IgD-negative memory B cell (primary cell): Measurements from ENCODE around the gene ARL5B. TPM values are rescaled to one million over a fixed set of nuclear protein-coding genes. Genes with fewer than 3 reads are reported as not detected.

Source experiments
- H3K27ac Mint-ChIP-seq, 3 donors: one replicate each; pipeline ENCODE4 v1.8.0; 2020 to 2022; ENCODE audit warnings: mild to moderate bottlenecking in 3 of 3, mixed read lengths in 3 of 3, moderate library complexity in 1 of 3
- H3K27me3 Mint-ChIP-seq: one replicate; pipeline ENCODE4 v1.8.0; 2021; ENCODE audit warnings: mixed read lengths
- H3K36me3 Mint-ChIP-seq: one replicate; pipeline ENCODE4 v1.8.0; 2020; ENCODE audit warnings: mild to moderate bottlenecking, mixed read lengths
- H3K4me1 Mint-ChIP-seq, 3 donors: one replicate each; pipeline ENCODE4 v1.8.0; 2020 to 2022; ENCODE audit warnings: mixed read lengths in 3 of 3, mild to moderate bottlenecking in 1 of 3
- H3K4me3 Mint-ChIP-seq, 4 donors: one replicate each; pipeline ENCODE4 v1.8.0; 2020 to 2022; ENCODE audit warnings: mild to moderate bottlenecking in 4 of 4, mixed read lengths in 4 of 4, moderate library complexity in 3 of 4
- H3K9me3 Mint-ChIP-seq, 3 donors: one replicate each; pipeline ENCODE4 v1.8.0; 2020 to 2021; ENCODE audit warnings: mixed read lengths in 3 of 3, mild to moderate bottlenecking in 1 of 3
- polyA plus RNA-seq: library from polyadenylated mRNA; unstranded; fragments of 300-500 nt; fragmentation: Illumina TruSeq; gene quantifications from one replicate; pipeline ENCODE4 v1.2.3, GENCODE V29; 2021

The ARL5B gene
- polyA plus RNA-seq, 1 donor from 2014 or later: 1.6 TPM

DNA sequence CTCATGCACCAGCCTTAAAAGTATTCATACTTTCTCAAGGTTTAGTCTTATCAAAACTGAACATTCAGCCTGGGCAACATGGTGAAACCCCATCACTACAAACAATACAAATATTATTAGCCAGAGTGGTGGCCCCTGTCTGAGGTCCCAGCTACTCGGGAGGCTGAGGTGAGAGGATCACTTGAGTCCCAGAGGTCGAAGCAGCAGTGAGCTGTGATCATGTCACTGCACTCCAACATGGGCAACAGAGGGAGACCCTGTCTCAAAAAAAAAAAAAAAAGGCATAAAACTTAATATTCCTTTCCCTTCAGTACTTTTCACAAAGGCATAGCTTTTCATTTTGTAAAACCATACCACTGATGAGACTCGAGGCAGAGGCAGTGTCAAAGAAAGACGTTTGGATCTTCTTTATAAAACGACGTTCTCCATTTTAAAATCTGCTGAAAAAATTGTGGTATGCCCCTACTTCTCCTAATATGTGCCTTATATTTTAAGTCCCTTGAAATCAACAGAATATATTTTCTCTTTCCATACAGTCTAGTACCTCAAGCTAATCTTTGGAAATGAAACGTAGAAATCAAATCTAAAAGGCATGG is 9.8 kb upstream of the ARL5B start:
- Mint-ChIP-seq H3K4me3 (peak overlapping the region; percentile 21 to 98 (median 84)), H3K27ac (peak overlapping the region in 1 of 3 donors; percentile 99), H3K4me1 (peaks cover 19 to 37% (median 31%) of the 10 kb centered on the region in 3 donors), H3K36me3 (peaks cover 5% of the 10 kb centered on the region), H3K27me3 (no peaks in the 10 kb centered on the region), H3K9me3 (no peaks in the 10 kb centered on the region)

DNA sequence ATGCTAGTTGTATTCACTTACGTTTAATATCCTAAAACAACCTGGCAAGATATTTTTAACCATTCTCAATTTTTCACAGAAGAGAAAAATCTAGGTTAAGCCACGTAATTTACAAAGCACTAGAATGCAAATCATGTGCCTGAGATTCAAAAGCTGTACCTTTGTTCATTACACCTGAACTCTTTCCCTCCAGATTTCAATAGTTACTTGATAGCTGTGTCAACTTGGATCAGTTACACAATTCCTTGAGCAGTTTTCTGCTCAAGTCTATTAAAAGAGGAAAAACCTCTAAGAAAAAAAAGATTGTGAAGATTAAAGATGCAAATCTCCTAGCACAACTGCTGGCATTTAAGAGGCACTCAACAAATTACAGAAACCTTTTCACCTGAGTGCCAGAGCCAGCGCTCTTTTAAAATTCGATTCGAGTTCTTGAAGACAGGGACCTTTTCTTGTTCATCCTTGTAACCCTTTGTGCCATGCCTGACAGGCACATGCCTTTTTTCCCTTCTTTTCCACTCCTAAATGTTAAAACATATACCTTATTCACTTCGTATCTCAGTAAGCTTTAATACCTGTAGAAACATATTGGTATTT is 8.7 kb upstream of the ARL5B start:
- Mint-ChIP-seq H3K4me1 (peaks cover 19 to 38% (median 31%) of the 10 kb centered on the region in 3 donors), H3K36me3 (peaks cover 7% of the 10 kb centered on the region), H3K9me3 (no peaks in the 10 kb centered on the region), H3K27ac (peak overlapping the region; percentile 97 to 99 (median 98)), H3K27me3 (no peaks in the 10 kb centered on the region), H3K4me3 (peak overlapping the region; percentile 95 to 99 (median 98))

GRCh38 chr10:18651324-18652007 is 7.8 kb upstream of the ARL5B start, which contains the start of gene NSUN6:
Gene NSUN6, minus strand, starts transcription at chr10:18651587. Its CDS starts 384 bp downstream, at chr10:18651203.
- Mint-ChIP-seq H3K4me1 (peaks cover 19 to 44% (median 31%) of the 10 kb centered on the region in 3 donors), H3K27ac (peak within 1 kb of the TSS; percentile 97 to 99 (median 98))

DNA sequence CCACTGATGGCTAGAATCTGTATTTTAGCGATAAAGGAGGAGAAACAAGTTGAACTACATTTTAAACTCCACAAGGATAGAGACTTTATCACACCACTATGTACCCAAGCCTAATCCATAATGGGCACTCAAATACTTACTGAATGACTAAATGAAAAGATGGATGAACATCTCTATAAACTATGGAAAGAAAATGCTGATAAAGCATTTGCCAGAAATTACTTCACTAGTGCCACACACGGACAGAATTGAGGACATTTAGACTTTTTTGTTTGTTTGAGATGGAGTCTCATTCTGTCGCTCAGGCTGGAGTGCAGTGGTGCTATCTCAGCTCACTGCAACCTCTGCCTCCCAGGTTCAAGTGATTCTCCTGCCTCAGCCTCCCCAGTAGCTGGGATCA is 6.1 kb upstream of the ARL5B start:
- H3K27me3 Mint-ChIP-seq: no peaks in the 10 kb centered on the region
- H3K4me3 Mint-ChIP-seq: peak overlapping the region in 1 of 4 donors; percentile 98
- peak overlapping the region in 1 of 3 donors; percentile 98 for H3K27ac Mint-ChIP-seq
- peaks cover 21 to 42% (median 34%) of the 10 kb centered on the region in 3 donors for H3K4me1 Mint-ChIP-seq
- no peaks in the 10 kb centered on the region for H3K9me3 Mint-ChIP-seq
- H3K36me3 Mint-ChIP-seq: peaks cover 4% of the 10 kb centered on the region

More at GRCh38 chr10:18651324-18652007, 7.8 kb upstream of the ARL5B start, which contains the start of gene NSUN6:
- Mint-ChIP-seq H3K9me3 (no peaks in the 10 kb centered on the region), H3K4me3 (peak within 1 kb of the TSS; percentile 95 to 99 (median 98)), H3K36me3 (peaks cover 4% of the 10 kb centered on the region), H3K27me3 (no peaks in the 10 kb centered on the region)

GRCh38 chr10:18656724-18657123 is 2.5 kb upstream of the ARL5B start:
- Mint-ChIP-seq H3K4me3 (no peak overlapping the region), H3K9me3 (no peaks in the 10 kb centered on the region), H3K4me1 (peaks cover 31 to 40% (median 33%) of the 10 kb centered on the region in 3 donors), H3K36me3 (peaks cover 4% of the 10 kb centered on the region), H3K27ac (no peak overlapping the region), H3K27me3 (no peaks in the 10 kb centered on the region)

DNA sequence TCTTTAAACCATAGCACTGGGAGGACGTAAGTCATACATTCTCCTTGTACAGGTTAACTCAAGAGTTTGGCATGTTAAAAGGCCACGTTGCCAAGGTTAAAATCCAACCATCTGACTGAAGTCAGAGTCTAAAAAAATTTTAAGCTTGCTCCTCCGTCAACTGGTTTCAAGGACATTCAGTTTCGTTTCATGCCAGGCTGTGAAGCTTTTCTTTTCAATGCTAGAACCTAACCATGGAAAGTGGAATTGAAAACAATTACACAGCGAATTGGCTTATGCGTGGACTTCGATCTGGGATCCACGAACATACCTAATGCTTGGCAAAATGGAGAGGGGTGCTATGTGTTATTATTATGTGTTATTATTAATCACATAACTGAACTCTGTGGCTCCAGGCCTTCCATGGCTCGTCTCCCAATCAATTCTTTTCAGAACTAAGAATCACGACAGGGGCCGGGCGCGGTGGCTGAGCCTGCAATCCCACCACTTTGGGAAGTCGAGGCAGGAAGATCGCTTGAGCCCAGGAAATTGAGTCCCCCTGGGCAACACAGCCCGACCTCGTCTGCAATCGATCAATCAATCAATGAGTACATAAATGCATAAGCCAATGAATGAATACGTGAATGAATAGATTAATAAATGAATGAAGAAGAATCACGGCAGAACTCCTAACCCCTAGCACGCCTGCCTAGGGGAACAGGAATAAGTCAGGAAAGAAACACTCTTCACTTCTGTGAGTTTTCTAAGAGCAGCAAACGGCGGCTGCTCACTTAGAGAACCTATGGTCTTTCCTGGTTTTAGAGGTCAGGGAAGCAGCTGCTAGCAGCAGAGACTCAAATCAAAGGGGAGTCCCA is 733 bp upstream of the ARL5B start:
- Mint-ChIP-seq H3K36me3 (peaks cover 4% of the 10 kb centered on the region), H3K4me1 (peaks cover 27 to 41% (median 30%) of the 10 kb centered on the region in 3 donors), H3K4me3 (peak overlapping the region; percentile 95 to 100 (median 99)), H3K27ac (peak overlapping the region; percentile 98 to 99 (median 99)), H3K9me3 (no peaks in the 10 kb centered on the region), H3K27me3 (no peaks in the 10 kb centered on the region)

DNA sequence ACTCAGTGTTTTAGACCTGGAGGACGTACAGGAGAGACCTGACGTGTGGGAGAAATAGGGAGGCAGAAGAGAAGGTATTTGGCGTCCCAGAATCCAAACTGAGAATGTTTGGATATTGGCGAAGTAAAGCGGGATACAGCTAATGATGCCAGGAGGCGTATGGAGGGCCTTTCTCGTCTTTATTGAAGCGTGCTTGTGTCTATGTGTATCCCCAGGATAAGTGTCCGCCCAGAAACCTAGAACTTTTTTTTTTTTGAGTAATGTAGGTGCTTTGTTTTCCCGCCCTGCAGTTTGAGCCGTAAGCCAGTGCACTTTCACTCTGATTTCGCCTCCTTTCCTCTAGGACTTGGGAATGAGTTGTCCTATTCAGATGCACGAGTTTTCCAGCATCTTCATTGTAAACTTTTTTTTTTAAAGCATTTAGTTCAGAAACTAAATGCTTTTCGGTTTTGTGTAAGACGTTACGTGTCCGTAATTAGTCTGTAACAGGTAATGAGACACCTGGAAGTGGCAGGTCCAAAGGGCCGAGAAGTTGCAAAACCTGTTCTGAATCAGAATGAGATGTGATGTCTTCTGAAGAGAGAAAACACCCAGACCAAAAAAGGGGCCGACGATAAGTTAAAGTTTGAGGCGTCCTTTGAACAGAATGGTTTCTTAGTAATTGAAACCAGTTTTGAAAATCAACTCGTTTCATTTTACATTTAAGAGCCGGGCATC is 746 bp downstream of the ARL5B start:
- peaks cover 27 to 41% (median 30%) of the 10 kb centered on the region in 3 donors for H3K4me1 Mint-ChIP-seq
- H3K27ac Mint-ChIP-seq: peak overlapping the region; percentile 99
- peaks cover under 1% of the 10 kb centered on the region for H3K36me3 Mint-ChIP-seq
- H3K9me3 Mint-ChIP-seq: no peaks in the 10 kb centered on the region
- no peaks in the 10 kb centered on the region for H3K27me3 Mint-ChIP-seq
- H3K4me3 Mint-ChIP-seq: peak overlapping the region; percentile 95 to 100 (median 99)

- no peaks in the 10 kb centered on the region for H3K9me3 Mint-ChIP-seq
- H3K36me3 Mint-ChIP-seq: no peaks in the 10 kb centered on the region
- H3K4me1 Mint-ChIP-seq: peaks cover 32 to 44% (median 35%) of the 10 kb centered on the region in 3 donors
- peak overlapping the region; percentile 49 to 95 (median 60) for H3K4me3 Mint-ChIP-seq
- H3K27me3 Mint-ChIP-seq: no peaks in the 10 kb centered on the region
- H3K27ac Mint-ChIP-seq: peak overlapping the region in 2 of 3 donors; percentile 89 to 99
Measured at GRCh38 chr10:18660816-18661431, 1.7 kb downstream of the ARL5B start.

DNA sequence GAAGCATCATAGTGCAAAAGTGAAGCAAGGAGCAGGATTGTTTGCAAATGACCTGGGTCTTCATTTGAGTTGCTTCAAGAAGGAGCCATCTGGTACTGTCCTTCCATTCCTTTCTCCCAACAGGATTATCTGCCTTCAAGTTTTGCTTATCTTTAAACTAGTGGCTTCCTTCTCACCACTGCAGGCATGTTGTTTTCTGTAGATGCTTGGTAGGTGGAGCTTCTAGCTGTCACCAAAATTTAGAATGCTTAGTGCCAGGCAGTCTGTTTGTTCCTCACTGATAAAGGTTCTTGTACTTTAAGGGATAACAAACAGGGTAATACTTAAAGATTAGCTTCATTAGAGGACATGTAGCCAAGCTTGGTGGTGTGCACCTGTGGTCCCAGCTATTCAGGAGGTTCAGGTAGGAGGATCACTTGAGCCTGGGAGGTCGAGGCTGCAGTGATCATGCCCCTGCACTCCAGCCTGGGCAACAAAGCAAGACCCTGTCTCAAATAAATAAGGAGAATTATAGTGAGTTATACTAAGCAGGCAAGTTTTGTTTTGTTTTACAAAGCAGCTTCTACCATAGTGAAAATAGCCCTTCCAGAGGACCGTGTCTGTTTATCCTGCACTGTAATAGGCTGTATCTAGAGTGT is 5.7 kb downstream of the ARL5B start:
- Mint-ChIP-seq H3K27ac (peak overlapping the region in 2 of 3 donors; percentile 25 to 64), H3K36me3 (no peaks in the 10 kb centered on the region)

GRCh38 chr10:18665815-18666558 is 6.8 kb downstream of the ARL5B start:
- Mint-ChIP-seq H3K4me3 (no peak overlapping the region), H3K27me3 (no peaks in the 10 kb centered on the region), H3K27ac (no peak overlapping the region), H3K4me1 (peaks cover 15 to 33% (median 22%) of the 10 kb centered on the region in 3 donors), H3K9me3 (no peaks in the 10 kb centered on the region), H3K36me3 (no peaks in the 10 kb centered on the region)

More for the DNA sequence above, 5.7 kb downstream of the ARL5B start:
- H3K4me3 Mint-ChIP-seq: no peak overlapping the region
- H3K9me3 Mint-ChIP-seq: no peaks in the 10 kb centered on the region
- H3K4me1 Mint-ChIP-seq: peaks cover 21 to 40% (median 28%) of the 10 kb centered on the region in 3 donors
- H3K27me3 Mint-ChIP-seq: no peaks in the 10 kb centered on the region

- Mint-ChIP-seq H3K36me3 (no peaks in the 10 kb centered on the region), H3K27me3 (no peaks in the 10 kb centered on the region), H3K4me1 (peaks cover 8 to 25% (median 14%) of the 10 kb centered on the region in 3 donors), H3K9me3 (no peaks in the 10 kb centered on the region), H3K27ac (no peak overlapping the region), H3K4me3 (no peak overlapping the region)
Measured at GRCh38 chr10:18666810-18667209, 7.6 kb downstream of the ARL5B start.

GRCh38 chr10:18668026-18668425 is 8.8 kb downstream of the ARL5B start:
- H3K27ac Mint-ChIP-seq: no peak overlapping the region
- peaks cover 6 to 20% (median 10%) of the 10 kb centered on the region in 3 donors for H3K4me1 Mint-ChIP-seq
- no peak overlapping the region for H3K4me3 Mint-ChIP-seq
- H3K9me3 Mint-ChIP-seq: no peaks in the 10 kb centered on the region
- H3K36me3 Mint-ChIP-seq: no peaks in the 10 kb centered on the region
- H3K27me3 Mint-ChIP-seq: no peaks in the 10 kb centered on the region
